HL-60 (cell line): ENCODE data around the gene PPP6R3.
A peak's percentile ranks its signal among the peaks of the same experiment; 100 is the strongest.

Experiments
- DNase-seq, 2 experiments: peaks; one replicate each; pipeline ENCODE4 v3.0.0-alpha.2; 2010 to 2020; ENCODE audit warnings: low read depth in 1 of 2, low spot score in 1 of 2
- H3K27ac ChIP-seq: fragments of 250-450 bp; sonication (Bioruptor Pico); replicated peaks from 2 replicates; pipeline ENCODE4 v1.5.1; 2020; ENCODE audit warnings: mild to moderate bottlenecking, moderate library complexity
- H3K27me3 ChIP-seq: fragments of 250-450 bp; sonication (Bioruptor Pico); 2 replicates; pipeline ENCODE4 v1.5.1; 2021; ENCODE audit warnings: mild to moderate bottlenecking, moderate library complexity; ENCODE audit not compliant: insufficient read depth, poor library complexity, severe bottlenecking
- H3K4me3 ChIP-seq: replicated peaks from 2 replicates; pipeline ENCODE4 v1.5.1; 2011; ENCODE audit warnings: mild to moderate bottlenecking, control low read depth, low read length; ENCODE audit not compliant: insufficient read depth
- GABPA ChIP-seq: IDR thresholded peaks from 2 replicates; pipeline ENCODE4 v1.6.1; 2012; ENCODE audit warnings: low read depth
- POLR2AphosphoS5 ChIP-seq: IDR thresholded peaks from 2 replicates; pipeline ENCODE4 v1.6.1; 2012; ENCODE audit warnings: low read depth
- REST ChIP-seq: IDR thresholded peaks from 2 replicates; pipeline ENCODE4 v1.6.1; 2012; ENCODE audit warnings: low read depth; ENCODE audit not compliant: insufficient replicate concordance
- SPI1 ChIP-seq: IDR thresholded peaks from 2 replicates; pipeline ENCODE4 v1.6.1; 2012; ENCODE audit warnings: low read depth, mild to moderate bottlenecking, borderline replicate concordance
- TF ChIP-seq, protein P1 (sequence below): IDR thresholded peaks from one replicate; pipeline ENCODE4 v1.5.1; 2011; ENCODE audit warnings: low read length, control low read depth, inconsistent platforms; ENCODE audit not compliant: insufficient read depth

PPP6R3 gene

GRCh38 chr11:68601147-68601546 is 140.6 kb downstream of the PPP6R3 start:
- H3K27me3 ChIP-seq = no peaks in the 10 kb centered on the region
- no peak overlapping the region for H3K27ac ChIP-seq
- H3K4me3 ChIP-seq = no peak overlapping the region
- no peak for DNase-seq
- TF ChIP-seq POLR2AphosphoS5 (no peak), SPI1 (peak; percentile 94)

- Histone ChIP-seq H3K27me3 (no peaks in the 10 kb centered on the region), H3K27ac (no peak overlapping the region), H3K4me3 (no peak overlapping the region)
- TF ChIP-seq SPI1 (no peak), GABPA (no peak), POLR2AphosphoS5 (no peak), REST (no peak)
- TF ChIP-seq, protein P1, sequence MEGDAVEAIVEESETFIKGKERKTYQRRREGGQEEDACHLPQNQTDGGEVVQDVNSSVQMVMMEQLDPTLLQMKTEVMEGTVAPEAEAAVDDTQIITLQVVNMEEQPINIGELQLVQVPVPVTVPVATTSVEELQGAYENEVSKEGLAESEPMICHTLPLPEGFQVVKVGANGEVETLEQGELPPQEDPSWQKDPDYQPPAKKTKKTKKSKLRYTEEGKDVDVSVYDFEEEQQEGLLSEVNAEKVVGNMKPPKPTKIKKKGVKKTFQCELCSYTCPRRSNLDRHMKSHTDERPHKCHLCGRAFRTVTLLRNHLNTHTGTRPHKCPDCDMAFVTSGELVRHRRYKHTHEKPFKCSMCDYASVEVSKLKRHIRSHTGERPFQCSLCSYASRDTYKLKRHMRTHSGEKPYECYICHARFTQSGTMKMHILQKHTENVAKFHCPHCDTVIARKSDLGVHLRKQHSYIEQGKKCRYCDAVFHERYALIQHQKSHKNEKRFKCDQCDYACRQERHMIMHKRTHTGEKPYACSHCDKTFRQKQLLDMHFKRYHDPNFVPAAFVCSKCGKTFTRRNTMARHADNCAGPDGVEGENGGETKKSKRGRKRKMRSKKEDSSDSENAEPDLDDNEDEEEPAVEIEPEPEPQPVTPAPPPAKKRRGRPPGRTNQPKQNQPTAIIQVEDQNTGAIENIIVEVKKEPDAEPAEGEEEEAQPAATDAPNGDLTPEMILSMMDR = no peak
- DNase-seq = no peak
These were observed 149.2 kb downstream of the PPP6R3 start for GRCh38 chr11:68609761-68610160.

DNA sequence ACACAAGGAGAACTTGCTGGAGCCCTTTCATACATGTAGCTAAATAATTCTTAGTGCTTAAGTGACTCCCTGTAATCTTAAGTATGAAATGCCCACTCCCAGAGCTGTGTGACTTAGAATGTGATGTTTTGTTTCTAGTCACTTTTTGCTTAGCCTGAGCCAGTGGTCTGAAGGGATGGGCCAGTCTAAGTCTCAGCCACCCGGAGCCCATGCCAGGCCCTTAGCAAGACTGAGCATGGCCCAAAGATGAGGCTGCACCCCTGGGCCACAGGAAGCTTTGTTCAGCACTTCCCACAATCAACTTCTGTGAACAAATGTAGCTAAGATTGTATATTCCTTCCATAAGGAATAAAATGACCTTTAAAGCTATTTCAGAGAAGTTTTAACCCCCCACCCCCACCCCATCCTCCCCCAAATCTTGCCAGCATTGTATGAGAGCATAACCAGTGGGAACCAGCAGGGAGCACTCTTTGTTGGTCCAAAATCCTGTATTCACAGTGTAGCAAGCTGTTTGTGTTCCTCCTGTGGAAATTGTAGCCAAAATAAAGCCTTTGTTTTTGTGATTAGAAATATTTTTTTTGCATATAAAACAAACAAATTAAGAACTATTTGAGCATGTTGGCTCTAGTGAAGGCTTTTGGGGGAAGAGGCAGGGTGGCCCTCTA is 150.0 kb downstream of the PPP6R3 start:
- Histone ChIP-seq H3K27ac (no peak overlapping the region), H3K4me3 (no peak overlapping the region), H3K27me3 (no peaks in the 10 kb centered on the region)
- DNase-seq = peak in 1 of 2 experiments; percentile 17
- no peak for TF ChIP-seq SPI1
- no peak for TF ChIP-seq GABPA
- TF ChIP-seq, protein P1 = no peak
- no peak for TF ChIP-seq POLR2AphosphoS5
- TF ChIP-seq REST = no peak

DNA sequence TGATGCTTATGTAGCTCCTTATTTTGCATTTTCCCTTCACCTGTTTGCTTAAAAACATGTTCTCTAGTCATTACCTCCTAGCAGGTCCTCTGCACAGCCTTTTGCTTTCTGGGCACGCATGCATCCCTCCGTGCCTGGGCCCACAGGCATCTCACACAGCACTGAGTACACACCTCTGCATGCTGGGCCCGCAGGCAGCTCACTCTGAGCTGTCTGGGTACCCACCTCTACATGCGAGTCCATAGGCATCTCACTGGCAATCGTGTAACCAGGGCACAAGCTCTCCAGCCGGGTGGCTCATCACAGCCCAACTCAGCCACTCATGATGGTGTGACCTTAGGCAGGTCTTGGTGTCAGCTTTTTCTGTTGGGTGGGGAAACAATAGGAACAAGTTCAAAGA is 155.1 kb downstream of the PPP6R3 start:
- no peak overlapping the region for H3K4me3 ChIP-seq
- H3K27me3 ChIP-seq = no peaks in the 10 kb centered on the region
- no peak overlapping the region for H3K27ac ChIP-seq
- no peak for DNase-seq
- TF ChIP-seq GABPA = no peak
- TF ChIP-seq POLR2AphosphoS5 = no peak; the same call in 1 of the 2 replicates
- TF ChIP-seq, protein P1 = no peak
- TF ChIP-seq REST = no peak
- TF ChIP-seq SPI1 = no peak
